ENCODE measurements around the gene ARL6.

DNA sequence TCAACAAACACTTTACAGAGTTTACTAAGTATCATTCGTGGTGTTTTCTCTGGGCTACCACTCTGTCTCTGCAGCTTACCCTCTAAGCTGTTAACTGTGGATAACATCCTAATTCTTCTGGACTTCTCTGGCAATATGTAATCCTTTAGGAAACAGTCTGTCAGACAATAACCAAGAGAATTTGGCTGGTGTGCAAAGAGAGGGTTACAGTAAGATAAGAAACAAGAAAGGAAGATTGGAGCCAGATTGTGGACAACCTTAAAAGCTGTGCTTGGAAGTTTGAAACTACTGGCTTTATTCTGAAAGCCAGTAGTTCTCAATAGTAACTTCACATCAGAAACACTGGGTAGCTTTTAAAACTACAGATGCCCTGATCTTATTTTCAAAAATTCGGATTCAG lies 778 bp downstream of the ARL6 start:
- TF ChIP-seq, protein P1, sequence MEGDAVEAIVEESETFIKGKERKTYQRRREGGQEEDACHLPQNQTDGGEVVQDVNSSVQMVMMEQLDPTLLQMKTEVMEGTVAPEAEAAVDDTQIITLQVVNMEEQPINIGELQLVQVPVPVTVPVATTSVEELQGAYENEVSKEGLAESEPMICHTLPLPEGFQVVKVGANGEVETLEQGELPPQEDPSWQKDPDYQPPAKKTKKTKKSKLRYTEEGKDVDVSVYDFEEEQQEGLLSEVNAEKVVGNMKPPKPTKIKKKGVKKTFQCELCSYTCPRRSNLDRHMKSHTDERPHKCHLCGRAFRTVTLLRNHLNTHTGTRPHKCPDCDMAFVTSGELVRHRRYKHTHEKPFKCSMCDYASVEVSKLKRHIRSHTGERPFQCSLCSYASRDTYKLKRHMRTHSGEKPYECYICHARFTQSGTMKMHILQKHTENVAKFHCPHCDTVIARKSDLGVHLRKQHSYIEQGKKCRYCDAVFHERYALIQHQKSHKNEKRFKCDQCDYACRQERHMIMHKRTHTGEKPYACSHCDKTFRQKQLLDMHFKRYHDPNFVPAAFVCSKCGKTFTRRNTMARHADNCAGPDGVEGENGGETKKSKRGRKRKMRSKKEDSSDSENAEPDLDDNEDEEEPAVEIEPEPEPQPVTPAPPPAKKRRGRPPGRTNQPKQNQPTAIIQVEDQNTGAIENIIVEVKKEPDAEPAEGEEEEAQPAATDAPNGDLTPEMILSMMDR (conservative IDR thresholded peaks at IDR 0.05; ENCODE audit: low read depth, low read length): no peak
- TF ChIP-seq EZH2 (IDR thresholded peaks at IDR 0.05; ENCODE audit: low read length, unreplicated experiment): no peak
- no peak for TF ChIP-seq EZH2phosphoT487 (IDR thresholded peaks at IDR 0.05; ENCODE audit: borderline replicate concordance, low read length)
